Uterus (tissue), 2 donors: ENCODE measurements around the gene DPP6.

ENCODE experiments used
- POLR2A ChIP-seq, 2 donors: fragments of 450-650 bp; IDR thresholded peaks; one replicate each; pipeline ENCODE4 v1.6.1; 2016; ENCODE audit warnings: antibody characterized with exemption in 2 of 2, mild to moderate bottlenecking in 1 of 2, moderate library complexity in 1 of 2
- TF ChIP-seq, protein P1 (sequence below), 4 experiments: fragments of 200-600 bp in 2 of 4; fragments of 450-650 bp in 2 of 4; sonication (generic) in 2 of 4; IDR thresholded peaks; one replicate each; pipeline ENCODE4 v1.5.1; 2016 to 2019; ENCODE audit warnings: antibody characterized with exemption in 4 of 4, mild to moderate bottlenecking in 2 of 4, moderate library complexity in 1 of 4

DNA sequence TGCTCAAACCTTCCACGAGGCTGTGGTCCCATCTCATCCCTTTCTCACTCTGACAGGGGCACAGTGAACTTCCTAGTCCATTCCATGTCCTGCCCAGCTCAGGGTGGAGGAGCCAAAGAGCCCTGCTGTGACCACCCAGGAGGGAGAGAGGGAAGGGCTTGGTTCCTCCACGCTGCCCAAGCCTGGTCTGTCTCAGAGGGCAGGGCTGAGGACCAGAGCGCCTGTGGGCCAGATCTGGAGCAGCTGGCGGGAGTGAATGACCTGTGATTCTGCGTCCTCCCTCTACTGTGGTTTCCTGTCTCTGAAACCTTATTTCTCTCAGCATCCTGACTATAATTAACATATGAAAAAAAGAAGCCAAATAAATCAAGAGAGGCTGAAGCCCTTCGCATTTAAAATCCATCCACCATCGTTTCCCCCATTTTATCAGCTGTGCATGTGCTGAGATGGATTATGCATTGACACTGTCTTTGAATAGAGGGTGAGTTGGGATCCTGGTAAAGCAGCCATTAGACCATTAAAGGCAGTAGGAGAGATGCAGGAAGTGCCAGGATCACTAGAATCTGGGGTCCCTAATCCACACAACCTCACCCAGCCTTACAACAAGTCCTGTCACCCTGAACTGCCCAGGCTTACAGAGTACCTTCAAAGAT is 165.6 kb downstream of the DPP6 start:
- no peak for TF ChIP-seq POLR2A (IDR thresholded peaks at IDR 0.05)
- TF ChIP-seq, protein P1, sequence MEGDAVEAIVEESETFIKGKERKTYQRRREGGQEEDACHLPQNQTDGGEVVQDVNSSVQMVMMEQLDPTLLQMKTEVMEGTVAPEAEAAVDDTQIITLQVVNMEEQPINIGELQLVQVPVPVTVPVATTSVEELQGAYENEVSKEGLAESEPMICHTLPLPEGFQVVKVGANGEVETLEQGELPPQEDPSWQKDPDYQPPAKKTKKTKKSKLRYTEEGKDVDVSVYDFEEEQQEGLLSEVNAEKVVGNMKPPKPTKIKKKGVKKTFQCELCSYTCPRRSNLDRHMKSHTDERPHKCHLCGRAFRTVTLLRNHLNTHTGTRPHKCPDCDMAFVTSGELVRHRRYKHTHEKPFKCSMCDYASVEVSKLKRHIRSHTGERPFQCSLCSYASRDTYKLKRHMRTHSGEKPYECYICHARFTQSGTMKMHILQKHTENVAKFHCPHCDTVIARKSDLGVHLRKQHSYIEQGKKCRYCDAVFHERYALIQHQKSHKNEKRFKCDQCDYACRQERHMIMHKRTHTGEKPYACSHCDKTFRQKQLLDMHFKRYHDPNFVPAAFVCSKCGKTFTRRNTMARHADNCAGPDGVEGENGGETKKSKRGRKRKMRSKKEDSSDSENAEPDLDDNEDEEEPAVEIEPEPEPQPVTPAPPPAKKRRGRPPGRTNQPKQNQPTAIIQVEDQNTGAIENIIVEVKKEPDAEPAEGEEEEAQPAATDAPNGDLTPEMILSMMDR (IDR thresholded peaks at IDR 0.05), result no peak
